Common myeloid progenitor, CD34-positive (primary cell): ENCODE results near the gene ANGPTL8. TPM values are rescaled to one million over a fixed set of nuclear protein-coding genes. Genes with fewer than 3 reads are reported as not detected.
A peak's percentile ranks its signal among the peaks of the same experiment; 100 is the strongest.

Source experiments
- CTCF ChIA-PET: fragments of 350-600 bp; sonication (Branson Sonifier 250); formaldehyde crosslinking; loops from one replicate; lab custom pipeline; 2021; ENCODE audit warnings: antibody characterized with exemption; lab: Charles Lee
- POLR2A ChIA-PET: fragments of 350-600 bp; sonication (Branson Sonifier 250); formaldehyde crosslinking; loops from one replicate; lab custom pipeline; 2021; ENCODE audit warnings: antibody characterized with exemption; lab: Charles Lee
- DNase-seq, 3 donors: peaks; one replicate each; pipeline versions ENCODE4 v3.0.0 to v3.0.0-alpha.2; 2013
- H3K27ac ChIP-seq, 2 experiments: 1 replicate in 1 of 2; 2 replicates in 1 of 2; pipeline ENCODE4 v1.7.0; 2013; ENCODE audit warnings: inconsistent platforms in 2 of 2, low read length in 2 of 2, mild to moderate bottlenecking in 2 of 2, low read depth in 1 of 2, moderate library complexity in 1 of 2; ENCODE audit not compliant: severe bottlenecking in 2 of 2, insufficient read depth in 1 of 2, poor library complexity in 1 of 2
- H3K27me3 ChIP-seq, 5 experiments: replicated peaks in 2 of 5; 1 replicate in 3 of 5; 2 replicates in 2 of 5; pipeline versions ENCODE4 v1.6.1 to v1.7.0; 2013; ENCODE audit warnings: low read length in 4 of 5, mild to moderate bottlenecking in 2 of 5, moderate library complexity in 2 of 5, inconsistent platforms in 1 of 5; ENCODE audit not compliant: insufficient read depth in 5 of 5, control insufficient read depth in 4 of 5
- H3K36me3 ChIP-seq, 4 experiments: 1 replicate in 2 of 4; 2 replicates in 2 of 4; pipeline versions ENCODE4 v1.6.1 to v1.7.0; 2013; ENCODE audit warnings: low read length in 3 of 4, control low read depth in 1 of 4, mild to moderate bottlenecking in 1 of 4; ENCODE audit not compliant: control insufficient read depth in 4 of 4, insufficient read depth in 4 of 4
- H3K4me1 ChIP-seq, 4 experiments: 1 replicate in 3 of 4; 2 replicates in 1 of 4; pipeline versions ENCODE4 v1.6.1 to v1.7.1; 2013; ENCODE audit warnings: low read length in 3 of 4, mild to moderate bottlenecking in 3 of 4, control low read depth in 1 of 4, inconsistent platforms in 1 of 4, moderate library complexity in 1 of 4; ENCODE audit not compliant: control insufficient read depth in 4 of 4, insufficient read depth in 4 of 4; ENCODE audit errors: control extremely low read depth in 1 of 4
- H3K4me3 ChIP-seq, 7 experiments: 1 replicate in 4 of 7; 2 replicates in 3 of 7; pipeline versions ENCODE4 v1.5.1 to v1.7.0; 2013; ENCODE audit warnings: mild to moderate bottlenecking in 7 of 7, low read length in 6 of 7, moderate library complexity in 6 of 7, inconsistent platforms in 2 of 7, low read depth in 2 of 7, control low read depth in 1 of 7; ENCODE audit not compliant: insufficient read depth in 4 of 7, control insufficient read depth in 1 of 7; ENCODE audit errors: extremely low read depth in 1 of 7
- H3K9me3 ChIP-seq, 5 experiments: 1 replicate in 4 of 5; 2 replicates in 1 of 5; pipeline versions ENCODE4 v1.6.1 to v1.7.1; 2013; ENCODE audit warnings: low read length in 4 of 5, mild to moderate bottlenecking in 2 of 5, inconsistent platforms in 1 of 5, low read depth in 1 of 5, moderate library complexity in 1 of 5; ENCODE audit not compliant: control insufficient read depth in 4 of 5, insufficient read depth in 2 of 5; ENCODE audit errors: control extremely low read depth in 1 of 5
- WGBS: methylation state at CpG from one replicate; pipeline ENCODE4 v1.1.5; 2013; ENCODE audit not compliant: insufficient coverage; 5-methylcytosine and 5-hydroxymethylcytosine counted together
- polyA plus RNA-seq: library from polyadenylated mRNA; unstranded; fragments of 120-200 nt; gene quantifications from one replicate; pipeline ENCODE4 v1.2.1, GENCODE V29; 2013

Gene ANGPTL8
- polyA plus RNA-seq = not detected

GRCh38 chr19:11239377-11240000 lies at the start of gene ANGPTL8:
TSS of gene ANGPTL8 (plus strand) at chr19:11239619. CDS start at chr19:11239638, 19 bp downstream.
- WGBS = 98% methylated on average over 23 of the region's 23 CpGs
- no peak for DNase-seq
- Histone ChIP-seq H3K4me3 (no peak within 1 kb of the TSS), H3K9me3 (peaks cover 0 to 10% (median 4%) of the 10 kb centered on the region in 5 experiments), H3K27me3 (peaks cover 0 to 2% (median 0%) of the 10 kb centered on the region in 5 experiments), H3K4me1 (peaks cover 0 to 9% (median 3%) of the 10 kb centered on the region in 4 experiments), H3K27ac (no peak within 1 kb of the TSS), H3K36me3 (no peaks in the 10 kb centered on the region)
- CTCF ChIA-PET = interaction anchor here (0.6 to 1.5 kb wide), 4 partner anchors 9 to 149 kb away, joined by 3 to 5 read pairs (median 4); no protein-coding TSS in a partner anchor
- POLR2A ChIA-PET = no interaction called here

- CTCF ChIA-PET = interaction anchor here (0.5 to 1.5 kb wide), 2 partner anchors 30 to 64 kb away, joined by 3 read pairs; no protein-coding TSS in a partner anchor
- Histone ChIP-seq H3K4me1 (peaks cover 0 to 15% (median 12%) of the 10 kb centered on the region in 4 experiments), H3K27me3 (no peaks in the 10 kb centered on the region), H3K9me3 (no peaks in the 10 kb centered on the region), H3K27ac (no peak overlapping the region), H3K4me3 (no peak overlapping the region), H3K36me3 (peaks cover 0 to 22% (median 0%) of the 10 kb centered on the region in 4 experiments)
- POLR2A ChIA-PET = no interaction called here
- DNase-seq = no peak
- 97% methylated on average over 8 of the region's 8 CpGs for WGBS
These were observed 48.9 kb upstream of the ANGPTL8 start for GRCh38 chr19:11190501-11190900.

- no peaks in the 10 kb centered on the region for H3K27me3 ChIP-seq
- H3K36me3 ChIP-seq = peaks cover 0 to 22% (median 0%) of the 10 kb centered on the region in 4 experiments
- ChIA-PET CTCF (interaction anchor here (0.6 to 1.6 kb wide), 3 partner anchors 13 to 51 kb away, joined by 3 read pairs; no protein-coding TSS in a partner anchor), POLR2A (no interaction called here)
- no peaks in the 10 kb centered on the region for H3K9me3 ChIP-seq
- H3K4me3 ChIP-seq = no peak overlapping the region
- no peak overlapping the region for H3K27ac ChIP-seq
- WGBS = 45% methylated on average over 8 of the region's 8 CpGs
- H3K4me1 ChIP-seq = peaks cover 0 to 20% (median 16%) of the 10 kb centered on the region in 4 experiments
- DNase-seq = peak; percentile 31 to 76 (median 68)
These were observed 48.1 kb upstream of the ANGPTL8 start for GRCh38 chr19:11191273-11191755.

- Histone ChIP-seq H3K27me3 (no peaks in the 10 kb centered on the region), H3K36me3 (peaks cover 0 to 22% (median 0%) of the 10 kb centered on the region in 4 experiments), H3K4me3 (no peak overlapping the region), H3K27ac (no peak overlapping the region), H3K4me1 (peaks cover 0 to 26% (median 22%) of the 10 kb centered on the region in 4 experiments), H3K9me3 (no peaks in the 10 kb centered on the region)
- peak in 1 of 3 donors; percentile 29 for DNase-seq
- WGBS = 89% methylated on average over 5 of the region's 5 CpGs
- CTCF ChIA-PET = interaction anchor here (0.6 to 1.6 kb wide), 2 partner anchors 15 to 50 kb away, joined by 3 read pairs; no protein-coding TSS in a partner anchor
- POLR2A ChIA-PET = no interaction called here
These were observed 47.5 kb upstream of the ANGPTL8 start for GRCh38 chr19:11191934-11192333.

GRCh38 chr19:11192957-11193939 lies 46.2 kb upstream of the ANGPTL8 start:
- ChIA-PET POLR2A (no interaction called here), CTCF (interaction anchor here (0.6 to 1.6 kb wide), 4 partner anchors 10 to 49 kb away, joined by 3 to 6 read pairs (median 3); no protein-coding TSS in a partner anchor)
- Histone ChIP-seq H3K4me3 (no peak overlapping the region), H3K27ac (no peak overlapping the region), H3K9me3 (no peaks in the 10 kb centered on the region), H3K4me1 (peaks cover 0 to 34% (median 26%) of the 10 kb centered on the region in 4 experiments), H3K36me3 (peaks cover 0 to 19% (median 0%) of the 10 kb centered on the region in 4 experiments), H3K27me3 (no peaks in the 10 kb centered on the region)
- DNase-seq = no peak
- WGBS = 98% methylated on average over 67 of the region's 68 CpGs

GRCh38 chr19:11194173-11194572 lies 45.2 kb upstream of the ANGPTL8 start:
- POLR2A ChIA-PET = no interaction called here

More at GRCh38 chr19:11194173-11194572, 45.2 kb upstream of the ANGPTL8 start:
- no peaks in the 10 kb centered on the region for H3K27me3 ChIP-seq
- DNase-seq = no peak
- peaks cover 0 to 19% (median 0%) of the 10 kb centered on the region in 4 experiments for H3K36me3 ChIP-seq
- CTCF ChIA-PET = interaction anchor here (1.2 to 1.6 kb wide), 2 partner anchors 10 to 13 kb away, joined by 5 to 6 read pairs; no protein-coding TSS in a partner anchor
- peaks cover 0 to 39% (median 26%) of the 10 kb centered on the region in 4 experiments for H3K4me1 ChIP-seq
- no peak overlapping the region for H3K4me3 ChIP-seq
- no peaks in the 10 kb centered on the region for H3K9me3 ChIP-seq
- H3K27ac ChIP-seq = no peak overlapping the region
- 100% methylated on average over 4 of the region's 8 CpGs for WGBS
